Renal cortex interstitium (tissue), 11 donors: ENCODE results near the gene GRWD1. TPM values are rescaled to one million over a fixed set of nuclear protein-coding genes. Genes with fewer than 3 reads are reported as not detected.
"Not testable (repeated sequence)": the region's sequence is repeated elsewhere in the genome, so short reads cannot be mapped to it uniquely, and the experiment has no call there.

Experiments used
- DNase-seq, 11 donors: peaks; one replicate each; pipeline ENCODE4 v3.0.0-alpha.2; 2013; ENCODE audit warnings: low read depth in 9 of 11, low spot score in 4 of 11; ENCODE audit errors: extremely low read depth in 1 of 11
- polyA plus RNA-seq, 3 donors: library from polyadenylated mRNA; unstranded; fragments of 120-200 nt; gene quantifications; one replicate each; pipeline ENCODE4 v1.2.1, GENCODE V29; 2013; ENCODE audit not compliant: insufficient read length in 3 of 3

GRWD1 gene
- polyA plus RNA-seq, 3 donors, result 21.7 to 34.6 (median 24.7) TPM

DNA sequence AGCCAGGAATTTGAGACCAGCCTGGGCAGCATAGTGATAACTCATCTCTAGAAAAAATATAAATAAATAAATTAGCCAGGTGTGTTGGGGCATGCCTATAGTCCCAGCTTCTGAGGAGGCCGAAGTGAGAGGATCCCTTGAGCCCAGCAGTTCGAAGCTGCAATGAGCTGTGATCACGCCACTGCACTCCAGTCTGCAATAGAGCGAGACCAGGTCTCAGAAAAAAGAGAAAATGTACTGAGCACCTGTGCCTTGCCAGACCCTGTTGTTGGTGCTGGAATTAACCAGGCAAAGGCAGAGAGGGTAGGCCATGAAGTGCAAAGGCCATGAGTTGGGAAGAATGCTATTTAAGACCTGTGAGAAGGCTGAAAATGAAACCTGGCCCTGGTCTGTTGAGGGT lies 26.1 kb downstream of the GRWD1 start:
- no peak for DNase-seq

DNA sequence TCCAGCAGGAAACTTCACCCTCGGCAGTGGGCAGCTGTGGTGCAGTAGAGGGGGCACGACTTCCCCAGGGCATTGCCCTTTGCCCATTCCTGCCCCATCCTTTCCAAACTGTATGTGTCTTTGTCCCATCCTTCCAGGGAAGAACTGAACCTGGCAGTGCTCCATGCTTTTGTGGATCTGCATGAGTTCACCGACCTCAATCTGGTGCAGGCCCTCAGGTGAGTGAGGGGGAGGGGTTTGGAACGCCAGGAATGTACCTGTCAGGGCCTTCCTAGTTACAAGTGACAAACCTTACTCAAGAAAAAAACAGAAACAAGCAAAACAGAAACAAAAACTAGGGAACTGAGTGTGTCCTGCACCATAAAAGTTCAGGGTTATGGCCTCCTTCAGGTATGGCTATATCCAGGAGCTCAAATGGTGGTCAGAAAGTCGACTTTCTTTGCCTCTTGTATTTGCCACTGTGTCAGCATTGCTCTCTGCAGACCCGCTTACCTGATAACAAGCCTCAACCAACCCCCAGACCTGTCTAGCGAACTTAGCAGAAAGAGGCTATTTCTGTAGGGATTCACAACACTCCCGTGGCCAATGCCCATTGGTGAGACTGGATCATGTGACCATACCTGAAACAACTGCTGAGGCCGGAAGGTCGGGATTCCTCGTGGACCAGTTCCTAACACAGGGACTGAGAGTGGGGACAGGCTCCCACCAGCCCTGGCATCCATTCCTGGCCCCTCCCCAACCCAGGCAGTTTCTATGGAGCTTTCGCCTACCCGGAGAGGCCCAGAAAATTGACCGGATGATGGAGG lies 27.6 kb downstream of the GRWD1 start:
- DNase-seq, result no peak

DNA sequence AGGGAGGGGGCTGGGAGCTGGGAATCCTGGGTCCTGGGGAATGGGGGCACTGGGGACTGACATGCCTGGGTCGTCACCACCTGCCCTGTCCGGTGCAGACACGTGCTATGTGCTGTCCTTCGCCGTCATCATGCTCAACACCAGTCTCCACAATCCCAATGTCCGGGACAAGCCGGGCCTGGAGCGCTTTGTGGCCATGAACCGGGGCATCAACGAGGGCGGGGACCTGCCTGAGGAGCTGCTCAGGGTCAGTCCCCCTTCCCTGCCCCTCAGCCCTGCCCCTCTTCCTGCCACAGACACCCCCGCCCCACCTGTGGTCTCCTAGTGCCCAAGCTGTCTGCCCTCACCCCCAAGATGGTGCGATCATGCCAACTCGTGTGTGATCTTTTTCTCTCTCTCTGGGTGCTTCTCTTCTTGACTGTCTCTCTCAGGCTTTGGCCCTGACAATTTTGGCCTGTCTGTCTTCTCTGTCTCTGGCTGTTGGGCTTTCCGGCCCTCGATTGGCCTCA lies 28.4 kb downstream of the GRWD1 start:
- DNase-seq, result no peak

DNA sequence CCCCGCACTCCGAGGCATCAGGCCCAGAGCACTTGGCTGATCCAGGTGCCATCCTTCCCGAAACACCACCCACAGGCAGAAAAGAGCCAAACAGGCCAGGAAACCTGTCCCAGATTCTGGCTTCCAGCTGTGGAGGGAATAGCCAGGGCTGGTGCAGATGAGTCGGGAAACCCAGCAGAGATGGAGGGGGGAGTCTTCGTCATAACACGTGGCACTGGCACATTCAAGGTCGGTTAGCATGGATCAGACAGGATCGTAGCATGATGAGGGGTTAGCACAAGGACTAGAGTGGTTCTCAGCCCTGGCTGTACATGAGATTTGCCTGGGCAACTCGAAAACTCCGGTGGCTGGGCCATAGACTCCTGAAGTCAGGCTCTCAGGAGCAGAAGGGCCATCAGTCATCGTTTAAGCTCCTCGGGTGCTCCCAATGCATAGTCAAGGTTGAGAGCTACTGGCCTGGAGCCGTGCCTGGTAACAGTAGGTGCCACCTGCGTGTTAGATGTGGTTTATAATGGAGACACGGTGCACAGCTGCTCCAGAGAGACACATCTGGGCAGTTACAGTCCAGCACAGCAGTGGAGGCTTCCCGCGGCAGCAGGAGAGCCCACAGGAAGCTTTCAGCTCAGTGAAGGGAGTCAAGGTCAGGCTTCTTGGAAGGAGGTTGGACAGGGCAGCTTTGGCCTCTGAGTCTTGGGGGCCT lies 29.7 kb downstream of the GRWD1 start:
- DNase-seq, result no peak

DNA sequence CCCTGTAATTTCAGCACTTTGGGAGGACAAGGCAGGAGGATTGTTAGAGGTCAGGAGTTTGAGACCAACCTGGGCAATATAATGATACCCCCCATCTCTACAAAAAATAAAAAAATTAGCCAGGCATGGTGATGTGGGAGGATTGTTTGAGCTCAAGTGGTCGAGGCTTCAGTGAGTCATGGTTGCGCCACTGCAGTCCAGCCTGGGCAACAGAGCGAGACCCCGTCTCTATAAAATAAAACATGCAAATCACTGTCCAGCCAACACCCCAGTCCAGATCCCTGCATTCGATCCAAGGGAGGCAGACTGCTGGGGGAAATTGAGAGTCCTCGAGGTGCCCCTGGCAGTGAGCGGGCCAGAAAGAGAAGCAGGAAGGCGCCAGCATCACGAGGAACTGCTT lies 30.4 kb downstream of the GRWD1 start:
- no peak for DNase-seq

DNA sequence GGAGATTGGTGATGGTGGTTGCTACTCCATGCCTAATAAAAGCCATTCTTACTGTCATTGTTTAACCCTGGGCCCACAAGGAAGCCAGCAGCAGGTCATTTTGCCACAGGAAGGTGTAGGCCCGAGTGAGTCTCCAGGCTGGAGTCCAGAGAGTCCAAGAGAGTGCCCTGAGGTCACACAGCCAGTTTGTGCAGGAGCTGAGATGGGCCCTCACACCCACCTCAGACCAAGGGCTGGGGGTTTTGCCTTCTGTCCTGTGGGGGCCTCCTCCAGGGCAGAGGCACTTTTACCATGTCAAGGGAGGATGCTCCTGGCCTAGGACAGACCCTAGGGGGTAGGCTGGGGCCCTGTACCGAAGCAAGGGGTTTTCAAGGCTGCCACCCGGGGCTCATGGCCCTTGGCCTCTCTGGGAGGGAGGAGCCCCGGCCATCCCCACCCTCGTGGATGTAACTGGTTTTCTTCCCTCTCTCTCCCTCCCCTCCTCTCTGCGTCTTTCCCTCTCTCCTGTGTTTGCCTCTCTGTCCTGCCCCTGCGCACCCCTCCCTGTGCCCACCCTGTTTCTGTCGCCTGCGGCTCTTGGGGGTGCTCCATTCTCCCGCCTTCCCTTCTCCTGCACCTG lies 31.4 kb downstream of the GRWD1 start:
- no peak for DNase-seq

DNA sequence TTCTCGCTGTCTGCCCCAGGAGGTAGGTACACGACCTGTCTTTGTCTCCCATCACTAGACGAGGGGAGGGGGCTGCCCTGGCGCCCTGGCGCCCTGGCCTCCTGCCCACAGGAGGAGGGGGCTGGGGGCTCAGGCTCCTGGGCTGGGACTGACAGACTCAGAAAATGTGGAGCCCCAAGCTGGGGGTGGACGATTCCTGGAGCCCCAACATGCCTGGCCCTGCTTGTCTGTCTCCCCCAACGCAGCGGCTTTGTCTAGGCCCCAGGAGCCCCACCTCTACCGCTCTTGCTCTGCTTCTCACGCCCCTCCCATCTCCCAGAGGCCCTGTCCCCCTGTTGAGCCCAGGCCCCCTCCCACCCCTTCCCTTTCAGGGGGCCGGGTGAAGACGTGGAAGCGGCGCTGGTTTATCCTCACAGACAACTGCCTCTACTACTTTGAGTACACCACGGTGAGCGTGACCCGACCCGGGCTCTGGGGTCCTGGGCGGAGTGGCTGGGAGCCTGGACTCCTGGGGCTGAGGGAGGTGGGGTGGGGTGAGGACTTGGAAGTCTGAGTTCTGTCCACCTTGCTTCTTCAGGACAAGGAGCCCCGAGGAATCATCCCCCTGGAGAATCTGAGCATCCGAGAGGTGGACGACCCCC lies 32.0 kb downstream of the GRWD1 start:
- DNase-seq, result no peak

DNA sequence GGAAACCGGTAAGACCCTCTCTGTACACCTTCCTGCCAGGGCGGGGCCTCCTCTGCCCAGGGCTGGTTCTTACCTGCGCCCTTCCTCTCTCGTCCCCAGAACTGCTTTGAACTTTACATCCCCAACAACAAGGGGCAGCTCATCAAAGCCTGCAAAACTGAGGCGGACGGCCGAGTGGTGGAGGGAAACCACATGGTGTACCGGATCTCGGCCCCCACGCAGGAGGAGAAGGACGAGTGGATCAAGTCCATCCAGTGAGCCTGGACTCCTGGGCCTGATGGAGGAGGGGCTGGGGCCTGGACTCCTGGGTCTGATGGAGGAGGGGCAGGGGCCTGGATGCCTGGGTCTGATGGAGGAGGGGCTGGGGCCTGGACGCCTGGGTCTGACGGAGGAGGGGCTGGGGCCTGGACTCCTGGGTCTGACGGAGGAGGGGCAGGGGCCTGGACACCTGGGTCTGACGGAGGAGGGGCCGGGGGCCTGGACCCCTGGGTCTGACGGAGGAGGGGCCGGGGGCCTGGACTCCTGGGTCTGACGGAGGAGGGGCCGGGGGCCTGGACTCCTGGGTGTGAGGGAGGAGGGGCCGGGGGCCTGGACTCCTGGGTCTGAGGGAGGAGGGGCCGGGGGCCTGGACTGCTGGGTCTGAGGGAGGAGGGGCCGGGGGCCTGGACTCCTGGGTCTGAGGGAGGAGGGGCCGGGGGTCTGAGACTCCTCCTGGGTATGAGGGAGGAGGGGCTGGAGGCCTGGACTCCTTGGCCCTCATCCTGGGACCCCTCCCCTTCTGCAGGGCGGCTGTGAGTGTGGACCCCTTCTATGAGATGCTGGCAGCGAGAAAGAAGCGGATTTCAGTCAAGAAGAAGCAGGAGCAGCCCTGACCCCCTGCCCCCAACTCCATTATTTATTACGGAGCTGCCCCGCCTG lies 32.8 kb downstream of the GRWD1 start:
- DNase-seq, result no peak

DNA sequence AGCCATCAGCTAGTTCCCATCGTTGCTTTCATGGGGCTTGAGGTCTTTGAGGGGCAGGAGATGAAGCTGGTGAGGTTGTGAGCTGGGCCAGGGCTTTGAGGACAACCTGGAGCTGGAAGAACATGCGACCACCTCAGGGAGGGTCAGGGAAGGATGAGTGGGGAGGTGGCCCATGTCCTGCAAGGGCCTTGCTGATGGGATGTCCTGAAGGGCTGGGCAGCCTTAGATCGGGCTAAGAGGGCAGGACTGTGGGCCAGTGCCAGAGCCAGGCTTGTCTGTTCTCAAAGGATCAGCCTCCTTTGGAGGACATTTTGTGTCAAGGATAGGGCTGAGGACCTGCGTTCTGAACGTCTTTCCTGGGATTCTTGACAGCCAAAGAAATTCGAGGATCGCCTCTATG lies 33.9 kb downstream of the GRWD1 start:
- no peak for DNase-seq

DNA sequence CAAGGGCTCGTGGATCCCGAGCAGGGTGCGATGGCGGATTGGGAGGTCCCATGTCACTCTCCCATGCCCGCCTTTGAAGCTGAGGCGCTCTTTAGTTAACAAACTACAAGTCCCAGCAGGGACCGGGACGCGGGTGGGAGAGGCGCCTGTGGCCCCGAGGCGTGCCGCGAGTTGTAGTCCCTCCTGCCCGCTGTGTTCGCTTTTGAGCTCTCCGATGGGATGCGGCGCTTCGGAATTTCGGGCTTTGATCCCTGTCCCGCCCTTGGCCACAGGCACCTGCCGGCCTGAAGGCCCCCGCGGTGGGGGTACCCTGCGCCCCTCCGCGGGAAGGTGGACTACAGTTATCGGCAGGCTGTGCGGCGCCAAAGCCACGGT lies 34.4 kb downstream of the GRWD1 start:
- DNase-seq, result peak in 2 of 11 donors; percentile 44 to 55

DNA sequence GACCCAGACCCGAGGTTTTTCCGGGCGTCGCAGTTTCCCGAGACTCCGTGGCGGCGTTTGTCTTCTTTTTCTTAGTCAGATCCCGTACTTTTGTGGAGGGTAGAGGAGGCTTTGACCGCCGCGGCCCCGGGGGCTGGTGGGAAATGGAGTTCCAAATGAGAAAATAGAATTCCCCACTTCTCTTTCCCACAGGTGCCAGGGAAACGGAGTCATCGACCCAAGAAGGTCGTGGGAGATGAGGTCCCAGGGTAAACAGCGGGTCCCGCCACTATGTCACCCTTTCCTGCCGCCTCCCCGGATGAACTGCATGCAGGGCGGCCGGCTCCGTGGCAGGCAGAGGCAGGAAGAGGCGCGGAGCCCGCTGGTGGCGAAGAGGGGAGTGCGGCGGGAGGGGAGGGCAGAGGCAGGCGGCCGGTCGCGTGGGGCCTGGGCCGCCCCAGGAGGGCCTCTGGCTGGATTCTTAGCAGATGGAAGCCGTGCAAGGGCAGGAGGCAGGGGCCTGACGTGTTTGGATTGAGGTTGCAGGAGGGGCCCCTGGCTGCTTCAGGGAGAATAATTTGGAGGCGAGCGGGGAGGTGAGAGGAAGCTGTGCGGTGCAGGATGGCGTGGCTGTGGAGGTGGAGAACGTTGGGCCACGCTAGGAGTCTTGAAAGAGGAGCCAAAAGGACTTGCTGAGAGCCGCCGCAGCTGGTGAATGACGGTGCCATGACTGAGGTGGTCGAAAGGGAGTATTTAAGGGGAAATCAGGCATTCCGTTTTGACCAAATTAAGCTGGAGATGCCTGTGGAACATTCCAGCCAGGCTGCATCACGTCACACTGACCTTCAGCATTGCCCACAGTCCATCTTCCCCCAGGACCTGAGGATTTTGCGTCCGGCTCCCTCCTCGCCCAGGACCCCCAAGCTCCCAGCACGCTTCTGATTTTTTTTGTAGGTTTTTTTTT lies 35.0 kb downstream of the GRWD1 start:
- peak in 1 of 11 donors; percentile 35 for DNase-seq

DNA sequence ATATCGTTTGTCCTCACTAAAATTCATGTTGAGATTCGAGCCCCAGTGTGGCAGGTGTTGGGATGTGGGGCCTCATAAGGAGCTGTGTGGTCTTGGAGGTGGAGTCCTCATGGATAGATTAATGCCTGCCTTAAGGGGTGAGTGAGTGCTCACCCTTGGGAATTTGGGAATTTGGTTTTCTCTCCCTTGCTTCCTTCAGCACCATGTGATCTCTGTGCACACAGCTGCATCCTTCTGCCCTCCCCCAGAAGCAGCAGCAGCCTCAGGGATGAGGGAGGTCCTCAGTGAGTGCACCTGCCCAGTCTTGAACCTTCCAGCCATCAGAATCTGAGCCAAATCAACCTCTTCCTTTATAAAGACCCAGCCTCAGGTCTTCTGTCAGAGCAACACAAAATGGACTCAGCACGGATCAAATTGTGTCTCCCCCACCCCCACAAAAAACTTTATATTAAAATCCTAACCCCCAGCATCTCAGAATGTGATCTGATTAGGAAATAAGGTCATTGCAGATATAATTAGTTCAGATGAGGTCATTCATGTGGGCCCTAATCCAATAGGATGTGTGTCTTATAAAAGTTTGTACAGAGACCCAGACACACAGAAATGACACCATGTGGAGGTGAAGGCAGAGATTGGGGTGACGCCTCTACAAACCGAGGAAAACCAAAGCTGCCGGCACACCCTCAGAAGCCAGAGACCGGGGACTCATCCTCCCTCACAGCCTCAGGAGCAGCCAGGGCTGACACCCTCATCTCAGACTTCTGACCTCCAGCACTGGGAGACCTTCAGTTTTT lies 36.3 kb downstream of the GRWD1 start:
- DNase-seq, result no peak

DNA sequence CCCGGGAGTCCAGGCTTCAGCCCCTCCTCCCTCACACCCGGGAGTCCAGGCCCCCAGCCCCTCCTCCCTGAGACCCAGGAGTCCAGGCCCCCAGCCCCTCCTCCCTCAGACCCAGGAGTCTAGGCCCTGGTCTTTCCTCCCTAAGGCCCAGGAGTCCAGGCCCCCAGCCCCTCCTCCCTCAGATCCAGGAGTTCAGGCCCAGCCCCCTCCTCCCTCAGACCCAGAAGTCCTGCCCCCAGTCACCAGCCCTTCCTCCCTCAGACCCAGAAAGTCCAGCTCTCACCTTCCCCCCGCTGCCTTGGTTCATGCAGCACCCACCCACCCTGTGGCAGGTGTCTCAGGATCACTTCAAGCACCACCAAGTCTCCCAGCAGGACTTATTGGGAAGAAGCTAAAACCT lies 37.5 kb downstream of the GRWD1 start:
- DNase-seq, result no peak

DNA sequence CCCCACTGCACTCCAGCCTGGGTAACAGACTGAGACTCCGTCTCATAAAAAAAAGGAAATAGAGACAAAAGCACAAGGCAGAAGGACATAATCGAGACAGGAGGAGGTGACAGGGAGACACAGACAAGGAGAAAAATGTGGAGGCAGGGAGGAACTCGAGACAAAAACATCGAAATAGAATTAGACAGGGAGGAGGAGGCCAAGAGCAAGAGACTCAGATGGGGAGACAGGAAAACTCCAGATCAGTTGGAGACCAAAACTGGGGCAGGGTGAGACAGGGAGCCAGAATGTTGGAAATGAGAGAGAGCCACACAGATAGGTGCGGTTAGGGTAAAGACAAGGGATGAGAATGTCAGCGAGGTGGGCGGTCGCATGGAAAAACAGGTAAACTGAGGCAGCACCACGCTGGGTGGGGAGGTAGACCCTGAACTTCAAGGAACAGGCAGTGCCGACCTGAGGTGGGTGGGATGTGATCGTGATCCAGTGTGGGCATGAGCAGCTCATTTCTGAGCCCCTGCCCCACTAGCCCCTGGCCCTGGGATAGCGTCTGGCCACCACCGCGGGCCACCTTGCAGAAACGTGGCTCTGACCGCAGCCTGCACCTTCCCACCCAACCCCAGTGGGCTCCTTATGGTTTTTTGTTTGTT lies 38.6 kb downstream of the GRWD1 start:
- no peak for DNase-seq

DNA sequence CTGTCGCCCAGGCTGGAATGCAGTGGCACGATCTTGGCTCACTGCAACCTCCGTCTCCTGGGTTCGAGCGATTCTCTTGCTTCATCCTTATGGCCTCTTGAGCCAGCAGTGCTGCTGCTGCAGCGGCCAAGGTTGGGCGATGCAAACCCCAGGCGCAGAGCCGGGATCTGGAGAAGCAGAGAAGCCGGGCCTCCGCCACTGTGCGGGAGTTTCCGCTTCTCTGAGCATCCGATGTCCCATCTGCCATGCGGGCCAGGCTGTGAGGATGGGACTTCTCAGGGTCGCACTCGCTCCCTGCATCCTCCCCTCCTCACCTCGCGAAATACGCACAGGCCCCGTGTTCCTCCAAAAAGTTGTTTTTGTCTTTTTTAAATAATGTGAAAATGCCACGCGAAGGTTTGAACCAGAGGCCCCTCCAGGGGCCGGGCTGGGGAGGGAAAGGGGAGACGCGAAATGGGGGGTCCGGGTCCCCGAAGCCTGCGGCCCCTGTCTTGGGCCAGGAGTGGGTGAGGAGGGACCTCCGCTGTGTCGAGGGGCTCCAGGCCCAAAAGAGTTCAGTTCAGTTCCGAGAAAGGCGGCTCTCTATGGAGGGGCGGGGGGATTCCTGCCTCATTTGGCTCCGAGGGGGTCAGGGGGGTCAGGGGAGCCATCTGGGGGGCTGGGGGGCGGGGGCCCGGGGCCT lies 39.3 kb downstream of the GRWD1 start:
- no peak for DNase-seq

DNA sequence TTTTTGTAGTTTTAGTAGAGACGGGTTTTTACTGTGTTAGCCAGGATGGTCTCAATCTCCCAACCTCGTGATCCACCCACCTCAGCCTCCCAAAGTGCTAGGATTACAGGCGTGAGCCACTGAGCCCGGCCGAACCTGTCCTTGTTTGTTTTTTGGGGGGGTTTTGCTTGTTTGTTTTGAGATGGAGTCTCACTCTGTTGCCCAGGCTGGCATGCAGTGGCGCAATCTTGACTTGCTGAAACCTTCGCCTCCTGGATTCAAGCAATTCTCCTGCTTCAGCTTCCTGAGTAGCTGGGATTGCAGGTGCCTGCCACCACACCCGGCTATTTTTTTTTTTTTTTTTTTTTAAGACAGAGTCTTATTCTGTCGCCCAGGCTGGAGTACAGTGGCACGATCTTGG lies 40.9 kb downstream of the GRWD1 start:
- not testable (repeated sequence) for DNase-seq
